Measurements from ENCODE around the gene MFSD12. TPM values are rescaled to one million over a fixed set of nuclear protein-coding genes. Genes with fewer than 3 reads are reported as not detected.
"Not testable (repeated sequence)": the region's sequence is repeated elsewhere in the genome, so short reads cannot be mapped to it uniquely, and the experiment has no call there.

Gene MFSD12
- polyA plus RNA-seq, 1 donor from 2014 or later, result 51.9 TPM

GRCh38 chr19:3531716-3532115, 25.7 kb downstream of the MFSD12 start:
- Mint-ChIP-seq H3K9me3 (no peaks in the 10 kb centered on the region), H3K27ac (no peak overlapping the region), H3K4me3 (no peak overlapping the region), H3K36me3 (no peaks in the 10 kb centered on the region), H3K4me1 (no peaks in the 10 kb centered on the region), H3K27me3 (no peaks in the 10 kb centered on the region)

GRCh38 chr19:3530389-3530788, 27.0 kb downstream of the MFSD12 start:
- Mint-ChIP-seq H3K4me3 (no peak overlapping the region), H3K27me3 (no peaks in the 10 kb centered on the region), H3K36me3 (no peaks in the 10 kb centered on the region), H3K4me1 (no peaks in the 10 kb centered on the region), H3K27ac (no peak overlapping the region), H3K9me3 (no peaks in the 10 kb centered on the region)

- not testable (repeated sequence) for H3K4me3 Mint-ChIP-seq, H3K9me3 Mint-ChIP-seq, H3K27ac Mint-ChIP-seq, H3K4me1 Mint-ChIP-seq, H3K36me3 Mint-ChIP-seq, H3K27me3 Mint-ChIP-seq
Measured at GRCh38 chr19:3529299-3529698, 28.1 kb downstream of the MFSD12 start.

- H3K27ac Mint-ChIP-seq, result no peak overlapping the region
- H3K4me1 Mint-ChIP-seq, result no peaks in the 10 kb centered on the region
- peaks cover 2% of the 10 kb centered on the region for H3K36me3 Mint-ChIP-seq
- no peaks in the 10 kb centered on the region for H3K9me3 Mint-ChIP-seq
- no peaks in the 10 kb centered on the region for H3K27me3 Mint-ChIP-seq
- no peak overlapping the region for H3K4me3 Mint-ChIP-seq
Measured at GRCh38 chr19:3528539-3529211, 28.7 kb downstream of the MFSD12 start.

GRCh38 chr19:3528080-3528479, 29.3 kb downstream of the MFSD12 start:
- peaks cover 2% of the 10 kb centered on the region for H3K36me3 Mint-ChIP-seq

GRCh38 chr19:3527238-3527910, 30.0 kb downstream of the MFSD12 start:
- H3K27ac Mint-ChIP-seq, result no peak overlapping the region
- H3K4me1 Mint-ChIP-seq, result no peaks in the 10 kb centered on the region
- no peaks in the 10 kb centered on the region for H3K27me3 Mint-ChIP-seq
- no peaks in the 10 kb centered on the region for H3K9me3 Mint-ChIP-seq
- H3K4me3 Mint-ChIP-seq, result no peak overlapping the region
- peaks cover 2% of the 10 kb centered on the region for H3K36me3 Mint-ChIP-seq

More at GRCh38 chr19:3528080-3528479, 29.3 kb downstream of the MFSD12 start:
- no peaks in the 10 kb centered on the region for H3K4me1 Mint-ChIP-seq
- H3K9me3 Mint-ChIP-seq, result no peaks in the 10 kb centered on the region
- no peak overlapping the region for H3K4me3 Mint-ChIP-seq
- H3K27ac Mint-ChIP-seq, result no peak overlapping the region
- no peaks in the 10 kb centered on the region for H3K27me3 Mint-ChIP-seq

- H3K27ac Mint-ChIP-seq, result no peak overlapping the region
- H3K27me3 Mint-ChIP-seq, result no peaks in the 10 kb centered on the region
- H3K9me3 Mint-ChIP-seq, result no peaks in the 10 kb centered on the region
- no peak overlapping the region for H3K4me3 Mint-ChIP-seq
- H3K4me1 Mint-ChIP-seq, result peaks cover 0 to 3% (median 0%) of the 10 kb centered on the region in 3 donors
- H3K36me3 Mint-ChIP-seq, result peaks cover 2% of the 10 kb centered on the region
Measured at GRCh38 chr19:3526507-3527237, 30.7 kb downstream of the MFSD12 start.

- no peak overlapping the region for H3K4me3 Mint-ChIP-seq
- H3K9me3 Mint-ChIP-seq, result no peaks in the 10 kb centered on the region
- H3K27ac Mint-ChIP-seq, result no peak overlapping the region
- H3K36me3 Mint-ChIP-seq, result peaks cover 6% of the 10 kb centered on the region
- peaks cover 0 to 6% (median 4%) of the 10 kb centered on the region in 3 donors for H3K4me1 Mint-ChIP-seq
- no peaks in the 10 kb centered on the region for H3K27me3 Mint-ChIP-seq
Measured at GRCh38 chr19:3524904-3525451, 32.4 kb downstream of the MFSD12 start.

- no peaks in the 10 kb centered on the region for H3K9me3 Mint-ChIP-seq
- H3K27ac Mint-ChIP-seq, result no peak overlapping the region
- no peaks in the 10 kb centered on the region for H3K27me3 Mint-ChIP-seq
- H3K4me3 Mint-ChIP-seq, result no peak overlapping the region
- H3K4me1 Mint-ChIP-seq, result peaks cover 0 to 6% (median 4%) of the 10 kb centered on the region in 3 donors
- peaks cover 6% of the 10 kb centered on the region for H3K36me3 Mint-ChIP-seq
Measured at GRCh38 chr19:3524078-3524842, 33.1 kb downstream of the MFSD12 start.

GRCh38 chr19:3523361-3524077, 33.9 kb downstream of the MFSD12 start:
- Mint-ChIP-seq H3K27me3 (no peaks in the 10 kb centered on the region), H3K4me1 (peaks cover 0 to 7% (median 6%) of the 10 kb centered on the region in 3 donors), H3K27ac (no peak overlapping the region), H3K4me3 (no peak overlapping the region), H3K36me3 (peaks cover 6% of the 10 kb centered on the region), H3K9me3 (no peaks in the 10 kb centered on the region)

GRCh38 chr19:3522421-3523360, 34.7 kb downstream of the MFSD12 start:
- Mint-ChIP-seq H3K9me3 (no peaks in the 10 kb centered on the region), H3K27ac (no peak overlapping the region), H3K27me3 (no peaks in the 10 kb centered on the region), H3K4me3 (no peak overlapping the region), H3K36me3 (peaks cover 6% of the 10 kb centered on the region), H3K4me1 (peaks cover 0 to 10% (median 9%) of the 10 kb centered on the region in 3 donors)

GRCh38 chr19:3521104-3521445, 36.3 kb downstream of the MFSD12 start:
- no peak overlapping the region for H3K4me3 Mint-ChIP-seq
- H3K4me1 Mint-ChIP-seq, result peaks cover 10 to 20% (median 19%) of the 10 kb centered on the region in 3 donors
- H3K9me3 Mint-ChIP-seq, result no peaks in the 10 kb centered on the region
- H3K27me3 Mint-ChIP-seq, result no peaks in the 10 kb centered on the region
- no peak overlapping the region for H3K27ac Mint-ChIP-seq
- peaks cover 6% of the 10 kb centered on the region for H3K36me3 Mint-ChIP-seq

Measured in IgD-negative memory B cell (primary cell).